AG10803 (cell line): ENCODE data around the gene WWOX.

Experiments
- DNase-seq: peaks from one replicate; pipeline ENCODE4 v3.0.0; 2010; ENCODE audit warnings: low read depth
- H3K4me3 ChIP-seq: 2 replicates; pipeline ENCODE4 v1.5.1; 2011; ENCODE audit warnings: mild to moderate bottlenecking, low read length, control low read depth
- TF ChIP-seq, protein P1 (sequence below): conservative IDR thresholded peaks from 2 replicates; pipeline ENCODE4 v1.5.1; 2011; ENCODE audit warnings: mild to moderate bottlenecking, low read length, control low read depth, inconsistent platforms

WWOX gene

DNA sequence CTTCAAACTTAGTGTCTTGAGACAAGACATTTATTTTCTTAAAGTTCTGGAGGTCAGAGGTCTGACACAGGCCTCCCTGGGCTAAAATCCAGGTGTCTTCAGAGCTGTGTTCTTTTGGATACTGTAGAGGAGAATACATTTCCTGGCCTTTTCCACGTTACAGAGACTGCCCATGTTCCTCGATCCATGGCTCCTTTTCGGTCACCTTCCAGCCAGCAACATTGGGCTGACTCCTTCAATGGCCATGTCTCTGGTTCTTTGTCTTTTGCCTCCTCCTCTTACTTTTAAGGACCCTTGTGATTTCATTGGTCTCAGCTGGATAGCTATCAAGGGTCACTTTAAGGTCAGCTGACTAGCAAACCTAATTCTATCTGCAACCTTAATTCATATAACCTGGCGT, 212.4 kb downstream of the WWOX start:
- TF ChIP-seq, protein P1, sequence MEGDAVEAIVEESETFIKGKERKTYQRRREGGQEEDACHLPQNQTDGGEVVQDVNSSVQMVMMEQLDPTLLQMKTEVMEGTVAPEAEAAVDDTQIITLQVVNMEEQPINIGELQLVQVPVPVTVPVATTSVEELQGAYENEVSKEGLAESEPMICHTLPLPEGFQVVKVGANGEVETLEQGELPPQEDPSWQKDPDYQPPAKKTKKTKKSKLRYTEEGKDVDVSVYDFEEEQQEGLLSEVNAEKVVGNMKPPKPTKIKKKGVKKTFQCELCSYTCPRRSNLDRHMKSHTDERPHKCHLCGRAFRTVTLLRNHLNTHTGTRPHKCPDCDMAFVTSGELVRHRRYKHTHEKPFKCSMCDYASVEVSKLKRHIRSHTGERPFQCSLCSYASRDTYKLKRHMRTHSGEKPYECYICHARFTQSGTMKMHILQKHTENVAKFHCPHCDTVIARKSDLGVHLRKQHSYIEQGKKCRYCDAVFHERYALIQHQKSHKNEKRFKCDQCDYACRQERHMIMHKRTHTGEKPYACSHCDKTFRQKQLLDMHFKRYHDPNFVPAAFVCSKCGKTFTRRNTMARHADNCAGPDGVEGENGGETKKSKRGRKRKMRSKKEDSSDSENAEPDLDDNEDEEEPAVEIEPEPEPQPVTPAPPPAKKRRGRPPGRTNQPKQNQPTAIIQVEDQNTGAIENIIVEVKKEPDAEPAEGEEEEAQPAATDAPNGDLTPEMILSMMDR, result no peak
- no peak for DNase-seq
- H3K4me3 ChIP-seq, result no peak overlapping the region

DNA sequence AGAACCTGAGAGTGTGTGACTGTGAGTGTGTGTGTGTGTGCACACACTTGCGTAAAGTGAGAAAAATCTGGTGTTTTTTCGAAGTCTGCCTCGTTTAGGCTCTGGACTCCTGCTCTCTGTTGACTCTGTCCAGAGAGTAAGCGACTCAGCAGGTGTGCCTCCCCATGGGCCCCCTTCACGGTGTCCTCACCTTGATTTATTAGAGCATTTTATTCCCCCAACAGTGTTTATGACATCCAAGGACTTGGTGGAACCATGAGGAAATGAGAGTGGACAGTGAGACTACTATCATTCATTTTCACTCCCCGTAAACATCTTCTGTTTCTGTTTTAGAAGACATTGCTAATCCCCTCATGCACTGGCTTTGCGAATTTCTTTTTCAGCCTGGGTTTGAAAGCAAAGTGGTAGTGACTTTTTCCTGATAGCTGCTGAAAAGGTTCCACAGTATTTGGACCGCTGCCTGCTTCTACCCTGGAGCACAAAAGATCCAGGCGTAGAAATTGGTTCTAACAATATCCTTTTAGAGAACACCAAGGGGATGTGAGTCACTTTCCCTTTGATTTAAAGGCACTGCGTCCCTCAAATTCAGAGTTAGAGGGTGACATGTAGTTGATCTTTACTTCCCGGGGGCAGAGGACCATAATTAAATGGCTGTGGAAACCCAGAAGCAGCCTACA, 218.2 kb downstream of the WWOX start:
- DNase-seq, result no peak
- TF ChIP-seq, protein P1, result no peak
- no peak overlapping the region for H3K4me3 ChIP-seq

DNA sequence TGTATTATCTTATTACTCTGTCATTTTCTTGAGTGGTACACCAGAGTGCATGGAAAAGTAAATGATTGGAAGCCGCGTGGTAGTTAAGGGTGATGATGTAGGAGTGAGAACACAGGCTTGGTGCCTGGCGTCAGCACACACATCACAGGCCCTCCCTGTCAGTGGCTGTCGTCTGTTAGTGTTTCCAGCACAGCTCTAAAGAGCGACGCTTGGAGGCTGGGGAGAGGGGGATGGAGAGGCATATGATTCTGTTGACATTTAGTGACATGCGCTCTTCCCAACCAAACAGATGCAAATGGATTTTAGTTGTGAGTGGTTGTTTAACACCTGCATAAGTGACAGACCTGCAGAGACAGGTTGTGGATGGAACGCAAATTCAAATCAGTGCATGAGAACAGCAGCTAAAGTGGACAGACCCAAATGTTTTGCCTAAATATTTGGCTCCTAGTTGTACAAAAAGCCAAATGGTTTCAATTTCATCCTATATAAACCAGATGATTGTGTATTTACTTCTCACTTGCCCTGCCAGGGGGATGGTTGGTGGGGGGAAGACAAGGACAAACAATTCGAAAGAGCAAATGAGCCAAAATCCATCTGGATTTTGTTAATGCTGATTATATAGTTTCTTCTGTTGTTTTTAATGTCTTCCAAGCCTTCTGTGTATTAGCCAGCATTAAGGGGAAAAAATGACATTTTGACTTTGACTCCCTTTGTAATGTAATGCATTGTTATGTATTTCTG, 222.3 kb downstream of the WWOX start:
- DNase-seq, result no peak
- TF ChIP-seq, protein P1, result no peak
- H3K4me3 ChIP-seq, result no peak overlapping the region

DNA sequence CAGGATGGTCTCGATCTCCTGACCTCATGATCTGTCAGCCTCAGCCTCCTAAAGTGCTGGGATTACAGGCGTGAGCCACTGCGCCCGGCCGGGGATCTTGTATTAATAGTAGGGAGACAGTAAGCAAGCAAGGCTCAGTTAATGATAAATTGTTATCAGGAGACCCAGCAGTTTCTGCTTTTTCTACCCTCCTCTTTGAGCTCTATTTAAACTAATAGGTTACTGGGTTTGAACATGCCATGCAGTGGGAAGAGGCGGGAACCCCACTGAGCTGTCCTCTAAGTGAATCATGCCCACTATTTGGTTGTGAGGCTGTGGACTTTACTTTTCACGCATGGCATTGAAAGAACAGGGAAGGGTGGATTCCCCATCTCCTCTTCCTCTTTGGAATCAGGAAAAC, 223.9 kb downstream of the WWOX start:
- TF ChIP-seq, protein P1, result no peak
- DNase-seq, result no peak
- H3K4me3 ChIP-seq, result no peak overlapping the region

DNA sequence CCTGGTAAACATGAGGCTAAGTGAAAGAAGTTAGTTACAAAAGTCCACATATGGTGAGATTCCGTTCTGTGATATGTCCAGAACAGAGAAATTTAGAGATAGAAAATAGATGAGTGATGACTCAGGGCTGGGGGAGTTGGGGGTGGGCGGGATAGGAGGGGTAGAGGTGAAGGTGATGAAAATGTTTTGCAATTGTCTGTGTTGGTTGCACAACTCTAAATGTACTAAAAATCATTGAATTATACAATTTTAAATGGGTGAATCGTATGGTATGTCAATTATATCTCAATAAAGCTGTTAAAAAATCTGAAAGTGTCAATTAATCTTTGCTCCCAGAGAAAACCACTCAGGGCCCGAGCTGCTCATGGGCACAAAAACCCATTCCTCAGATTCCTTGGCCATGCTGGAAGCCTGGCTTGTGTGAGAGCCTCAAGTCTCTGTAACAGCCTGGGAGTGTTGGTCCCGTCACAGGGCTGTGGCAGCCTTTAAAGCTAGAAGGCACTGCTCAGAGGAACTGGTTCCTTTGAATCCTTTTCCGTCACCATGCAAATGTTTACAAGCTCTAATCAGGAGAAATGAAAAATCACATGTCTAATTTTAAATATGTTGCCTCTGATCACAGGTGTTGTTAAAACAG, 225.3 kb downstream of the WWOX start:
- TF ChIP-seq, protein P1, result no peak
- peak; percentile 2 for DNase-seq
- H3K4me3 ChIP-seq, result no peak overlapping the region

DNA sequence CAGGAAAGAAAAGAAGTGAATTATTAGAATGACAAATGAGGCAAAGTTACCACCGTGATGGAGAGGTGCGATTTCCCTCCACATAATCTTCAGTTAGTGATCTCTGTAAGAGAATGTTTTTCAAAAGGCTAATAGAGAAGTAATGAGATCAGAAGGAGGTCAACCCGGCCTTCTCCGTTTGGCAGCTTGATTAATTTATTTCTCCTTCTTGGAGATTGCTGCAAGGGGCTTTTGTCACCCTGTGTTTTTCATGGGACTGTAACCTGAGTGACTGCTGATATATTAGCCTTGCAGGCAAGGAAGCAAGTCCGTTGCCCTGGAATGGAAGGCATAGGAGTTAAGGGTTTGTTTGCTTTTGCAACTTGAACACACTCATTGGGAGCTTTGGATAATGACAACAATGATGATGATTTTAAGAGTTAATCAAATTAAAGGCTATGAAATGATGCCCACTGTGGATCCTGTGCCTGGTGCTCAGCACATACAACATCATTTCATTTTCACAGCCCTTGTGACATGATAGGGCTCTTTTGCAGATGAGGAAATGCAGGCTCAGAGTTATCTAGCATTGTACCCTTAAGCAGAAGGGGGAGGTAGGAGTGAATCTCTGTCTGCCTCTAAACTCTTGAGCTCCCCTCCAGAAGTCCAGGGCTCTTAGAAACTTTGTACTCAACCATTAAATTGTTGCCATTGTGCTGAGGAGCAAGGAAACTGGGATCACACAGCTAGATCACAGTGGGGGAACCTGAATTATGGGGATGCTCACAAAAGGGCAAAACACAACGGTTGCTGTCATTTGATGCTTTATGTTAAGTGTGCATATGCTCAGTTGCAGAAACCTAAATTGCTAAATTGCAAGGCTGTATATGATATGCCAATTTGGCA, 226.3 kb downstream of the WWOX start:
- TF ChIP-seq, protein P1, result no peak
- H3K4me3 ChIP-seq, result no peak overlapping the region
- DNase-seq, result no peak
